NCI-H2227 treated with DMSO at 0.1 percent for 48 hours (cell line): ENCODE measurements around the gene NMNAT3.
A peak's percentile ranks its signal among the peaks of the same experiment; 100 is the strongest.

ENCODE experiments used
- DNase-seq: peaks from one replicate; lab custom pipeline; 2025; lab: John Stamatoyannopoulos, UW

NMNAT3 gene

DNA sequence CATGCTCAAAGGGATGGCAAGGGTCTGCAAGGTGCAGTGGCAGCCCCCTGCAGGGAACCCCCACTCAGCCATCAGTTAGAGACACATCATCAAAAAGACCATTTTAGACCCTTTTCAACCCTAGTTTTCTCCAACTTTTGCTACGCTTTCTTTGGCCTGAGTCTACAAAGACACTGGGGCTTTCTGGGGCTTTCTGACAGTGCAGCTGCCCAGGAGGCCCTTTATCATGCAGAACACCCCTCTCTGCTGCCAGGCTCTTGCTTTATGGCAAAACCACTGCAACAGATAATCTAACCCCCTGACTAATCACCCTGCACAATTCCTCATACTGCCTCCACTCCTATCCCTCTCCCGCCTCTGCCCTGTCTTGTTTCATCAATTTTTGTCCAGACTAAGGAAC, 2.4 kb downstream of the NMNAT3 start:
- no peak for DNase-seq

DNA sequence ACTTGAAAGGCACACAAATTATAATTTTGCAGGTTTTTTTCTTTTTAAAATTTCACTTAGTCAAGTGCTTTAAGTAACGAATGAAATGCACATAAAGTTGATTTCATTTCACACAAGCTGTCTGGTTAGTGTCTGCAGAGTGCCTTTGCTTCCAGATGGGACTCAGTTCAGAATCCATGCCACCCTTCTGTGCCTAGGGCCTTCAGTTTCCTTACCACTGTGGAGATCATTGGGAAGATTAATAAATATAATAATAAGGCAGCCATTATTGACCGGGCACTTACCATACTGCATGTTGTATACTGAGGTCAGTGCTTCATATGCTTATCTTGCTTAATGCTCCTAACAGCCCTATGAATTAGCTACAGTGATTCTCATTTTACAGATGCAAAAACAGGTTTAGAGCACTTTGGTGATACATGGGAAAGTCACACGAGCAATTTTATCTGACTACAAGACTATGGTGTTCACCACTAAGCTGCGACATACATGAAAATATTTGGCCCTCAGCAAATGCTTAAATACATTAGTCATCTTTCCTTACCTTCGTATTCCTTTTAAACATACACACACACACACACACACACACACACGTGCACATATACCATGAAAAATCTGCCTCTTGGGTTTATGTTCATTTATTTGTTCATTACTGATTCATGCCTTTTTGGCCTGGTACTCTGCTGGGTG, 3.1 kb downstream of the NMNAT3 start:
- DNase-seq = no peak

DNA sequence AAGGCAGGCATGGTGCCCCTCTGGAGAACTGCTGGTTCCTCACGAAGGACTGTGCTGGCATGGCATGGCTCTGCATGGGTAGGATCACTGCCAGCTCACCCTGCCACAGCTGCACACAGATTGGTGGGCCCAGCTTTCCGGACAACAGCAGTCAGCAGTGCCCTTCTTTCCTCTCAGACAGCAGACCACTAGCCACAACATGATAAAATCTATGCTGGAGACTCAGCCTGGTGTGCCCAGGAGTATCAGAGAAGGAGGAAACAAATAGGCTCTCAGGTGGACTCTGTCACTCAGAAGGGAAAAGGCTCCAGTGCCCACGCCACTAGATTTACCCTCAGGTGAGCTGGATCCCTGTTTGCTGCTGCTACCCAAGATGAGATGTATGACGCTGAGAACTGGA, 4.9 kb downstream of the NMNAT3 start:
- no peak for DNase-seq

DNA sequence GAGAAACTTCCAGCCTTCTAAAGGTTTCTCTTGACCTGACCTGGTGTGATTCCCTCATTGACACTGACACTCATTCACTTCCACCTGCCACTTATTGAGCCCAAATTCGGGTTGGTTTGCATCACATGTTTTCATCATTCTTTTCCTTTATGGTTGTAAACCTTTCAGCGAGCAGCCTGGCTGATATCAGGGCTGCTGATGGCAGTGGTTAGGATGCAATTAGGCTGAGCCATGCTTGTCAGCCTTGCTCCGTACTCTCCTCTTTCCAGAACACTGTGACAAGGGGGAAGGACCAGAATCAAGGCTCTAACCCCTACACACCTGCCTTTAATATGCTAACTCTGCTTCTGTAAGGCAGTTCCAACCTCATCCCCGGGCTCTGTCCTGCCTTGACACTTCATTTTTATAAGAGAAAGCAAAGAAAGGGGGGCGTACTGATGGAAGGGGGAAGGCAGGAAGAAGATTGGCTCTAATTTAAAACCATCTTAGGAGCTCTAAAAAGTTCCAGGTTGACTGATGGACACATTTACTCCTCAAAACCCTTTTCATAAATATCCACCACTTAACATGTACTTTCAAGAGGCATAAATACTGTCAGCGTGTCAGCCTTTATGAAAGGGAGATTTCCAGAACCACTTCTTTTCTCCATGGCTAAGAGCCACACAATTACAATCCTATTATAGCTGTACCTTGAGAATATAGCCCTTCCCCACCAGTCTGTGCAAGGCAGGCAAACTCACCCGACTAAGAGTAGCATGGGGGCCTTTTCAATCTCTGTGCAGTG, 5.7 kb downstream of the NMNAT3 start:
- peak; percentile 88 for DNase-seq

- DNase-seq = no peak
These were observed 6.7 kb downstream of the NMNAT3 start for GRCh38 chr3:139671107-139671506.

DNA sequence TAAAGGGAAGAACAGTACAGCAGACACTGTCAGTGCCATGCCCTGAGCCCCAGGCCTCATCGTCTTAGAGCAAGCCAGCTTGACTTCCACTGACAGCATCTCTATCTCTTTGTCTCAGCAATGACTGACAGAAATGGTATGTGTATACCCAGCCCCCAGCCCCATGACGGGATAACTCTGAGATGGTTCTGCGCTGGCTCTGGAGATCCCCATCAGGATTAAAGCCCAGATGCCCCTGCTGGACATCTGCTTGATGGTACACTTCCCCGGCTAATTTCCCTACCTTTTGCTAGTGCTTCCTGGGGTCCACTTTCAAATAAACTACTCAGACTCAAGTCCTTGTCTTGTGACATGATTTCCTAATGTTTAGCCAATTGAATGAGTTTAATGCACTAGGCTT, 7.6 kb downstream of the NMNAT3 start:
- no peak for DNase-seq

- DNase-seq = no peak
These were observed 9.4 kb downstream of the NMNAT3 start for GRCh38 chr3:139668332-139668731.

DNA sequence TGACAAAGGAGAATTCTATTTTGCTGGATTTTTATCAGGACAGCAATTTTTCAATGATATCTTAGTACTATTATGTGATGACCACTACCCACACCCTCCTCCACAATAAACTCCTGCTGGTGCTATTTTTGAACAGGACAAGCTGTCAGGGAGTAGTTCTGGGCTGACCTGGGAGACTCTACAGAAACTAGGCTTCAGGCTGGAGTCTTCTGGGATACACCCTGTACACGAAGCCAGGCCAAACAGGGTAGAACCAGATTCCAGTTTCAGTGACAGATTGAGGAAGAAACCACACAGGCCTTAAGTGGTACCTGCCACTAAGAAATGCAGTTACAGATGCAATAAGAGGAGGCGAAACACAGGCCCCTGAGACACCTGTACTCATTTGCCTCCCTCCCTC, 12.8 kb downstream of the NMNAT3 start:
- no peak for DNase-seq

- DNase-seq = no peak
These were observed 17.5 kb downstream of the NMNAT3 start for GRCh38 chr3:139660269-139660668.

GRCh38 chr3:139659511-139659910, 18.3 kb downstream of the NMNAT3 start:
- DNase-seq = no peak

- no peak for DNase-seq
These were observed 19.8 kb downstream of the NMNAT3 start for GRCh38 chr3:139657936-139658335.

DNA sequence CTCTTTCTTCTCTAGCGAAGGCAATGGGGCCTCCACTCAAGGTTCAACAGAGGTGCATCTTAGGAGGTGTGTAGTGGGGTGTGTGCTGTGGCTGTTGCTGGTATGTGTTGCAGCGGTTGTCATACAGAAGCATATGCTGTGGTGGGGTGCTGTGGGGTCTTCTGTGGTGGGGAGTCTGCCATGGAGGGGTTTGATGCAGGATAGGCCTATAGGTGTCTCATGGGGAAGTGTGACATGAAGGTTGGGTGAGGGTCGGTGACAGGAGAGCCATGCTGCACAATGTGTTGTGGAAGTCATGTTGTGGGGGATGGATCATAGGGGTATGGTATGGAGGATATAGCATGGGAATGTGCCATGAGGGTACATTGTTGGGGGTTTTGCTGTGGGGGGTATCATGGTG, 20.3 kb downstream of the NMNAT3 start:
- DNase-seq = no peak

DNA sequence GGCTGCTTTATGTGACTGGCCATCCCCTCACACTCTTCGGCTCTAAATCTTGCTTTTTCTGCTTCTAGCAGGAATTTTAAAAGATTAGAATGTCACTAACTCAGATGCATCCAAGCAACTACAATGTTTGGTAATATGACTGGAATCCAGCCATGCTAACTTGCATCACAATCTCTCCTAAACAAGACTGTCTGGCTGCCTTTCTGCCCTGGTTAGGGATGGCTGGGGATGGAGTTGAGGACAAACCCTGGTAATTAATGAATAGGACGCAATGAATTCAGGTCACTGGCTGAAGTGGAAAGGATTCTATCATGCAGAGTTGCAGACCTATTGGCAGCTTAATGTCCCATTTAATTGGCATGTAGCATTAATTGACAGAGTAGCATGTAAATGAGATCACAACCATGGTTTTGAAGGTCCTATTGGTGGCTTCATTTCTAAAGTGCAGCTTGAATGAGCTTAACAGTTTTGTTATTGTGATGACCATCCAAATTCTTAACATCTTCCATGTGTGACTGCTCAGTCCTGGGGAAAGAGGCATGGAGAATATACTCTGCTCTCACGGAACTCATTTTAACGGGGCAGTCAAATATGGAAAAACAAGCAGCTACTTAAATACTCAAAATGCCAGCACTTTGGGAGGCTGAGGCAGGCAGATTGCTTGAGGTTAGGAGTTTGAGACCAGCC, 21.7 kb downstream of the NMNAT3 start:
- DNase-seq = no peak

DNA sequence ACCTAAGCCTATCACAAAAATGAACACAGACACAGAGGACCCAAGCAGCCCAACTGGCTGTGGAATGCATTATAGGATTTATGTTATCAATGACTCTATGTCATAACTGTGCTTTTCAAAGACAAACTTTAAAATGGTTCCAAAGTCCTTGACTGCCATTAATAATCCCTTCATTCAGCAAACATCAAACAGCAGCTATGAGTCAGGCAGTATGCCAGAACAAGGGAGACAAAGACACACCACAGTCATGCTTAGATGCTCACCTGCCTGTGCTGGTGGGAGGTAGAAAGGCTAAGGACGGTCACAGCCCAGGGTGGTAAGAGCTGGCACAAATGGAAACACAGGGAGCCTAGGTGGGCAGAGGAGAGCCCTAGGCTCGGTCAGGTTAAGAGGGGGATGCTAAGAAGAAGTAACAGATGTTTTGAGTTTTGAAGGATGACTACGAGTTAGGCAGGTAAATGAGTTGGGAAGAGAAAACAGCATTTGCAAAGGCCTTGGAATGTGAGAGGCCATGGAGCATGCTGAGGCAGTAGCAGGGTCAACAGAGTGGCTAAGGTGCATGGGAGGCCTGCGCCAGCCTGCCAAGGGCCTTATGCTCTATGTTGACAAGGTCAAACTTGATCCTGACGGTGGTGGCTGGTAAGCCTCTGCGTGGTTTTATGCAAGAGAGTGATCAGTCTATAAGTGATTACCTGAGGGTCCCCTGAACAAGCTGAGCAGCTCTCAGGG, 23.0 kb downstream of the NMNAT3 start:
- no peak for DNase-seq

DNA sequence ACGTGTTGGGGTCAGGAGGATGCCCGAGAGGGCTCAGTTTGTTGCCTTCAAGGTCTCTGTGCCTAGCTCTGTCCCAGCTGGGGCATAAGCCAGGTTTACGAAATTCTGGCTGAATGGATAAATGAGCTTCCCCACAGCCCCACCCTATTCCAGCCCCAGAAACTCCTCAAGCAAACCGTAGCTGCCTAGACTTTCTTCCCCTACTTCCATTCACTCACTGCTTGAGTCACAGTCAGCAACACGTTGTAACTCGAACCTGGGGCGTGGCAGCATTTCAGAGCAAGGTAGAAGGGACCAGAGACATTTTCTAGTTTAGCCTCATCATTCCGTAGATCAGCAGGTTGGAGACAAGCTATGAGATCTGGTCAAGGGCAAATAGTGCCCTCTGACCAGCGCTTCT, 24.2 kb downstream of the NMNAT3 start:
- DNase-seq = no peak

DNA sequence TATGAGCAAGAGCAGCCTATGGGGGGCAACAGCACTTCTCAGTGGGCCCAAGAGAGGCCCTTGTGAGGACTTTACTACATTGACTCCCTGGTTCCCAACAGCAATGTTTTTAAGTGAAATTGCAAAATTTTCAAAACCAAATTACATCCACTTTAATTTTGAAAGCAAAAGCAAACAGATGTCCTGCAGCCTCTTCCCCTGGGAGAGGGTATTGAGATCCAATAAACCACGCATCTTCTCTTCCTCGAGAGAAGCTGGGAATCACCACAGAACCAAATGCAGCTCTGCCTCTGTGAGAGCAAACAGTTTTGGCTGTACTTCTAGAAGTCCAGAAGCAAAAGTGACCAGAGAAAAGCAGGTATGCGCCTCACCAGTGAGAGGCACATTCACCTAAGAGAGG, 25.2 kb downstream of the NMNAT3 start:
- no peak for DNase-seq

DNA sequence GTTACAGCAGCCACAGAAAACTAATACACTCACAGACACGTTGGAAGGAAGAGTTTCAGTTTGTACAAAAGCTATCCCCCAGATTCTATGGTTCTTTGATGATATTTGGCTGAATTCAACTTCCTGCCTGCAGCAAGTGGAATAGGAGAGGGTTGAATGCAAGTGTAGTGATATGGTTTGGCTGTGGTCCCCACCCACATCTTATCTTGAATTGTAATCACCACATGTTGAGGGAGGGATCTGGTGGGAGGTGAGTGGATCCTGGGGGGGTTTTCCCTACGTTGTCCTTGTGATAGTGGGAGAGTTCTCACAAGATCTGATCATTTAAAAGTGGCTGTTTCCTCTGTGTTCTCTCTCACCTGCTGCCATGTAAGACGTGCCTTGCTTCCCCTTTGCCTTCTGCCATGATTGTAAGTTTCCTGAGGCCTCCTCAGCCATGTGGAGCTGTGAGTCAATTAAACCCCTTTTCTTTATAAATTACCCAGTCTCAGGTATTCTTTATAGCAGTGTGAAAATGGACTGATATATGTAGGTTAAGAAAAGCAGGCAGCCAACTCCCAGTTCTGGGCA, 29.8 kb downstream of the NMNAT3 start:
- DNase-seq = no peak

- no peak for DNase-seq
These were observed 31.3 kb downstream of the NMNAT3 start for GRCh38 chr3:139646512-139646911.

GRCh38 chr3:139642996-139643395, 34.8 kb downstream of the NMNAT3 start:
- DNase-seq = no peak

DNA sequence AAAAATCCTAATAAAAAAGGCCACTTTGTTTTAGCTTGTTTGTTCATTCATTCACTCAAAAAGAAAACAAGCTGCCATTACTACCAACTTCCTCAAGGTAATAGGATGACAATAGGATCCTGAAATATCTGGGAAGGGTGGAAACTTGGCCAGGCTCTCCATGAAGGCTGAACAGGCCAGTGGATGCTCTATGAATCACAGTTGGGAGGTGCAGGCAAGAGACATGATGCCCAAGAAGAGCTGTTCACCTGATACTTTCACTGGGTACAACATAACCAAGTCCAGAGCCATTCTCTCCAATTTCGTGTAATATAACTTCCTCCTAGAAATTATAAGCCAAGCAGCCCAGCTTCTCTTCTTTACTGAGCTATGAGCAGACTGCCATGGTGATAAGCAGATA, 37.3 kb downstream of the NMNAT3 start:
- DNase-seq = no peak

DNA sequence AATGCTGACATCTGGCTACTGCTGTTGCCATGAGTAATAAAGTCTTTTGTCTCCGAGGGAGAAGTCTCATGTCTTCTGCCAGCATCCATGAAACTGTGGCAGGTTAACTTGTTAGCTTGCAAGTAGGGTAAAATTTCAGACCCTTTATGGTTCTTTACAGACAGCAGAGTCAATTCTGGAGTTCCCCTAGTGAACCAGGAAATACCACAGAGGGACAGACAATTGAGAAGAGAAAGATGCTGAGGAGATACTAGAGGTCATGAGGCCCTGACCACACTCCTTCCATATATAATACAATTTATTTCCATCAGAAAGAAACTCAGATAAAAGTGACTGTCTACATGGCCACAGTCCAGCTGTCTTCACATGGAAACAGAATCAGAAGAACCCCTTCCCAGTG, 38.1 kb downstream of the NMNAT3 start:
- no peak for DNase-seq

- no peak for DNase-seq
These were observed 39.3 kb downstream of the NMNAT3 start for GRCh38 chr3:139638518-139638917.
